PC-3 (cell line): ENCODE data around the gene SCN8A.

Source experiments
- CTCF ChIP-seq: fragments of 300-600 bp; sonication (generic); conservative IDR thresholded peaks from 2 replicates; pipeline ENCODE4 v1.5.1; 2017; ENCODE audit warnings: antibody characterized with exemption, low read depth, mild to moderate bottlenecking, low read length
- EZH2phosphoT487 ChIP-seq: fragments of 300-600 bp; sonication (generic); IDR thresholded peaks from 2 replicates; pipeline ENCODE4 v1.6.1; 2018; ENCODE audit warnings: mild to moderate bottlenecking, antibody characterized with exemption, low read length, borderline replicate concordance

GRCh38 chr12:51818566-51819300, 227.7 kb downstream of the SCN8A start:
- TF ChIP-seq CTCF (no peak), EZH2phosphoT487 (no peak)
